GM21423 (cell line): ENCODE results near the gene DYNLRB1.
"Not testable (repeated sequence)": the region's sequence is repeated elsewhere in the genome, so short reads cannot be mapped to it uniquely, and the experiment has no call there.

Experiments used
- ATAC-seq: cut with Tn5 transposase; IDR thresholded peaks from one replicate; pipeline ENCODE4 v1.9.1; 2021; ENCODE audit warnings: mild to moderate bottlenecking, moderate library complexity; ENCODE audit not compliant: unreplicated experiment

DYNLRB1 gene

GRCh38 chr20:34510575-34510974 is 5.6 kb upstream of the DYNLRB1 start:
- no peak for ATAC-seq

GRCh38 chr20:34511891-34512265 is 4.3 kb upstream of the DYNLRB1 start:
- ATAC-seq = no peak

- ATAC-seq = no peak
Measured at GRCh38 chr20:34512266-34512954, 3.8 kb upstream of the DYNLRB1 start.

- no peak for ATAC-seq
Measured at GRCh38 chr20:34512955-34513419, 3.2 kb upstream of the DYNLRB1 start.

- ATAC-seq = not testable (repeated sequence)
Measured at GRCh38 chr20:34514034-34514433, 2.2 kb upstream of the DYNLRB1 start.

- no peak for ATAC-seq
Measured at GRCh38 chr20:34514897-34515483, 1.2 kb upstream of the DYNLRB1 start.

GRCh38 chr20:34515484-34516246 is 557 bp upstream of the DYNLRB1 start:
- peak; percentile 50 for ATAC-seq

GRCh38 chr20:34517114-34517505 is 888 bp downstream of the DYNLRB1 start:
- no peak for ATAC-seq

GRCh38 chr20:34518863-34519262 is 2.6 kb downstream of the DYNLRB1 start:
- not testable (repeated sequence) for ATAC-seq

- ATAC-seq = not testable (repeated sequence)
Measured at GRCh38 chr20:34519841-34520240, 3.6 kb downstream of the DYNLRB1 start.

- ATAC-seq = no peak
Measured at GRCh38 chr20:34522969-34523871, 7.0 kb downstream of the DYNLRB1 start.

GRCh38 chr20:34524426-34524825 is 8.2 kb downstream of the DYNLRB1 start:
- no peak for ATAC-seq

GRCh38 chr20:34525342-34525708 is 9.1 kb downstream of the DYNLRB1 start:
- no peak for ATAC-seq

- ATAC-seq = no peak
Measured at GRCh38 chr20:34525709-34526416, 9.6 kb downstream of the DYNLRB1 start.

- no peak for ATAC-seq
Measured at GRCh38 chr20:34526466-34526865, 10.2 kb downstream of the DYNLRB1 start.

- ATAC-seq = no peak
Measured at GRCh38 chr20:34527016-34527415, 10.8 kb downstream of the DYNLRB1 start.

GRCh38 chr20:34528921-34529297 is 12.7 kb downstream of the DYNLRB1 start:
- no peak for ATAC-seq

- no peak for ATAC-seq
Measured at GRCh38 chr20:34529742-34530141, 13.5 kb downstream of the DYNLRB1 start.

GRCh38 chr20:34530342-34530741 is 14.1 kb downstream of the DYNLRB1 start:
- ATAC-seq = no peak

GRCh38 chr20:34531608-34532265 is 15.5 kb downstream of the DYNLRB1 start:
- no peak for ATAC-seq
